Measurements from ENCODE around the gene CD200R1L.

Gene CD200R1L

GRCh38 chr3:112813723-112814171, 32.9 kb downstream of the CD200R1L start:
- TF ChIP-seq JUND (IDR thresholded peaks at IDR 0.05; ENCODE audit: low read depth) = no peak
- in situ Hi-C loops (cut with HindIII; ENCODE audit: low pct_unique_long_range_greater_than_20kb, low sequenced_read_pairs) = no loop called here
- DNase-seq (ENCODE audit: low read depth in 1 of 2, low spot score in 1 of 2) = no peak

- TF ChIP-seq JUND (IDR thresholded peaks at IDR 0.05; ENCODE audit: low read depth) = no peak
- DNase-seq (ENCODE audit: low read depth in 1 of 2, low spot score in 1 of 2) = no peak
- in situ Hi-C loops (cut with HindIII; ENCODE audit: low pct_unique_long_range_greater_than_20kb, low sequenced_read_pairs) = no loop called here
These were observed 33.6 kb downstream of the CD200R1L start for GRCh38 chr3:112813016-112813415.

GRCh38 chr3:112811917-112812660, 34.6 kb downstream of the CD200R1L start:
- no peak for TF ChIP-seq JUND (IDR thresholded peaks at IDR 0.05; ENCODE audit: low read depth)
- in situ Hi-C loops (cut with HindIII; ENCODE audit: low pct_unique_long_range_greater_than_20kb, low sequenced_read_pairs) = no loop called here
- DNase-seq (ENCODE audit: low read depth in 1 of 2, low spot score in 1 of 2) = no peak

GRCh38 chr3:112811131-112811884, 35.4 kb downstream of the CD200R1L start:
- in situ Hi-C loops (cut with HindIII; ENCODE audit: low pct_unique_long_range_greater_than_20kb, low sequenced_read_pairs) = no loop called here
- DNase-seq (ENCODE audit: low read depth in 1 of 2, low spot score in 1 of 2) = no peak
- TF ChIP-seq JUND (IDR thresholded peaks at IDR 0.05; ENCODE audit: low read depth) = no peak

- no peak for TF ChIP-seq JUND (IDR thresholded peaks at IDR 0.05; ENCODE audit: low read depth)
- in situ Hi-C loops (cut with HindIII; ENCODE audit: low pct_unique_long_range_greater_than_20kb, low sequenced_read_pairs) = no loop called here
- DNase-seq (ENCODE audit: low read depth in 1 of 2, low spot score in 1 of 2) = no peak
These were observed 36.1 kb downstream of the CD200R1L start for GRCh38 chr3:112810561-112810960.

- in situ Hi-C loops (cut with HindIII; ENCODE audit: low pct_unique_long_range_greater_than_20kb, low sequenced_read_pairs) = no loop called here
- DNase-seq (ENCODE audit: low read depth in 1 of 2, low spot score in 1 of 2) = no peak
- no peak for TF ChIP-seq JUND (IDR thresholded peaks at IDR 0.05; ENCODE audit: low read depth)
These were observed 38.5 kb downstream of the CD200R1L start for GRCh38 chr3:112808136-112808535.

- DNase-seq (ENCODE audit: low read depth in 1 of 2, low spot score in 1 of 2) = no peak
- in situ Hi-C loops (cut with HindIII; ENCODE audit: low pct_unique_long_range_greater_than_20kb, low sequenced_read_pairs) = no loop called here
- no peak for TF ChIP-seq JUND (IDR thresholded peaks at IDR 0.05; ENCODE audit: low read depth)
These were observed 39.0 kb downstream of the CD200R1L start for GRCh38 chr3:112807685-112808084.

GRCh38 chr3:112806903-112807302, 39.8 kb downstream of the CD200R1L start:
- no peak for DNase-seq (ENCODE audit: low read depth in 1 of 2, low spot score in 1 of 2)
- in situ Hi-C loops (cut with HindIII; ENCODE audit: low pct_unique_long_range_greater_than_20kb, low sequenced_read_pairs) = no loop called here
- TF ChIP-seq JUND (IDR thresholded peaks at IDR 0.05; ENCODE audit: low read depth) = no peak

GRCh38 chr3:112805126-112805525, 41.5 kb downstream of the CD200R1L start:
- no peak for TF ChIP-seq JUND (IDR thresholded peaks at IDR 0.05; ENCODE audit: low read depth)
- in situ Hi-C loops (cut with HindIII; ENCODE audit: low pct_unique_long_range_greater_than_20kb, low sequenced_read_pairs) = no loop called here
- DNase-seq (ENCODE audit: low read depth in 1 of 2, low spot score in 1 of 2) = no peak

GRCh38 chr3:112804021-112804420, 42.6 kb downstream of the CD200R1L start:
- no peak for TF ChIP-seq JUND (IDR thresholded peaks at IDR 0.05; ENCODE audit: low read depth)
- DNase-seq (ENCODE audit: low read depth in 1 of 2, low spot score in 1 of 2) = no peak
- in situ Hi-C loops (cut with HindIII; ENCODE audit: low pct_unique_long_range_greater_than_20kb, low sequenced_read_pairs) = no loop called here

GRCh38 chr3:112803467-112803866, 43.2 kb downstream of the CD200R1L start:
- TF ChIP-seq JUND (IDR thresholded peaks at IDR 0.05; ENCODE audit: low read depth) = no peak
- DNase-seq (ENCODE audit: low read depth in 1 of 2, low spot score in 1 of 2) = no peak
- in situ Hi-C loops (cut with HindIII; ENCODE audit: low pct_unique_long_range_greater_than_20kb, low sequenced_read_pairs) = no loop called here

- in situ Hi-C loops (cut with HindIII; ENCODE audit: low pct_unique_long_range_greater_than_20kb, low sequenced_read_pairs) = no loop called here
These were observed 44.3 kb downstream of the CD200R1L start for GRCh38 chr3:112802338-112802737.

GRCh38 chr3:112799946-112800345, 46.7 kb downstream of the CD200R1L start:
- in situ Hi-C loops (cut with HindIII; ENCODE audit: low pct_unique_long_range_greater_than_20kb, low sequenced_read_pairs) = no loop called here
- TF ChIP-seq JUND (IDR thresholded peaks at IDR 0.05; ENCODE audit: low read depth) = no peak
- DNase-seq (ENCODE audit: low read depth in 1 of 2, low spot score in 1 of 2) = peak in 1 of 2 experiments; percentile 9

More at GRCh38 chr3:112802338-112802737, 44.3 kb downstream of the CD200R1L start:
- DNase-seq (ENCODE audit: low read depth in 1 of 2, low spot score in 1 of 2) = no peak
- no peak for TF ChIP-seq JUND (IDR thresholded peaks at IDR 0.05; ENCODE audit: low read depth)

Measured in T47D (cell line).